PC-9 (cell line): ENCODE results near the gene NFIA. TPM values are rescaled to one million over a fixed set of nuclear protein-coding genes. Genes with fewer than 3 reads are reported as not detected.
A peak's percentile ranks its signal among the peaks of the same experiment; 100 is the strongest.

Experiments used
- BruUV-seq: library from RNA; stranded (reverse); fragments of 400-500 nt; replicated peaks from 2 replicates; lab custom pipeline; 2021; lab: Mats Ljungman, UMichigan
- CTCF ChIA-PET: fragments of 300-600 bp; sonication (Branson Sonifier 250); formaldehyde crosslinking; loops from one replicate; lab custom pipeline; 2022; ENCODE audit warnings: antibody characterized with exemption; lab: Charles Lee
- POLR2A ChIA-PET: fragments of 300-600 bp; sonication (Branson Sonifier 250); formaldehyde crosslinking; loops from one replicate; lab custom pipeline; 2022; ENCODE audit warnings: antibody characterized with exemption; ENCODE audit not compliant: unreplicated experiment; lab: Charles Lee
- DNase-seq, 2 experiments: peaks; one replicate each; pipeline versions ENCODE4 v3.0.0 to v3.0.0-alpha.2; 2015 to 2022; ENCODE audit warnings: mixed read lengths in 1 of 2
- H2AFZ ChIP-seq: fragments of 200-600 bp; sonication (generic); 2 replicates; pipeline ENCODE4 v1.8.1; 2017; ENCODE audit warnings: antibody characterized with exemption
- H3F3A ChIP-seq: fragments of 200-600 bp; sonication (generic); 2 replicates; pipeline ENCODE4 v1.8.1; 2017; ENCODE audit warnings: antibody characterized with exemption, mild to moderate bottlenecking, low read depth; ENCODE audit not compliant: insufficient read depth
- H3K27ac ChIP-seq: fragments of 200-600 bp; sonication (generic); 2 replicates; pipeline ENCODE4 v1.6.1; 2016; ENCODE audit warnings: mixed run types
- H3K27me3 ChIP-seq: fragments of 200-600 bp; sonication (generic); 2 replicates; pipeline ENCODE4 v1.6.1; 2016; ENCODE audit warnings: low read depth, mixed run types; ENCODE audit not compliant: insufficient read depth
- H3K36me3 ChIP-seq: fragments of 200-600 bp; sonication (generic); 2 replicates; pipeline ENCODE4 v1.6.1; 2016; ENCODE audit warnings: low read depth, mixed run types
- H3K4me1 ChIP-seq: fragments of 200-600 bp; sonication (generic); replicated peaks from 2 replicates; pipeline ENCODE4 v1.6.1; 2016; ENCODE audit warnings: mixed run types; ENCODE audit not compliant: insufficient read depth
- H3K4me2 ChIP-seq: fragments of 200-600 bp; sonication (generic); 2 replicates; pipeline ENCODE4 v1.6.1; 2017; ENCODE audit warnings: mixed run types
- H3K4me3 ChIP-seq: fragments of 200-600 bp; sonication (generic); 2 replicates; pipeline ENCODE4 v1.6.1; 2016; ENCODE audit warnings: mixed run types
- H3K79me2 ChIP-seq: fragments of 200-600 bp; sonication (generic); 2 replicates; pipeline ENCODE4 v1.6.1; 2017; ENCODE audit warnings: low read depth, mixed run types
- H3K9me2 ChIP-seq: fragments of 200-600 bp; sonication (generic); 2 replicates; pipeline ENCODE4 v1.8.1; 2017; ENCODE audit warnings: mild to moderate bottlenecking; ENCODE audit not compliant: insufficient read depth
- H3K9me3 ChIP-seq: fragments of 200-600 bp; sonication (generic); 2 replicates; pipeline ENCODE4 v1.8.1; 2016; ENCODE audit warnings: low read depth; ENCODE audit not compliant: insufficient read depth
- H4K20me1 ChIP-seq: fragments of 200-600 bp; sonication (generic); 2 replicates; pipeline ENCODE4 v1.8.1; 2017; ENCODE audit not compliant: insufficient read depth
- EZH2 ChIP-seq: fragments of 200-600 bp; sonication (generic); IDR thresholded peaks from 2 replicates; pipeline ENCODE4 v1.8.0; 2017; ENCODE audit warnings: antibody characterized with exemption, low read depth
- intact Hi-C: fragments of 100-400 bp; cut with micrococcal nuclease; formaldehyde crosslinking; loops from one replicate; pipeline ENCODE4 v1.10.0; 2022; ENCODE audit not compliant: unreplicated experiment
- total RNA-seq: library from RNA; stranded (reverse); gene quantifications from 2 replicates; pipeline ENCODE4 v1.2.3, GENCODE V29; 2021
- TF ChIP-seq, protein P1 (sequence below): fragments of 200-600 bp; sonication (generic); conservative IDR thresholded peaks from 2 replicates; pipeline ENCODE4 v1.6.1; 2017; ENCODE audit warnings: mixed run types, antibody characterized with exemption, mild to moderate bottlenecking, moderate library complexity

The NFIA gene
- total RNA-seq, 1 experiment from 2014 or later: 26.7 TPM

DNA sequence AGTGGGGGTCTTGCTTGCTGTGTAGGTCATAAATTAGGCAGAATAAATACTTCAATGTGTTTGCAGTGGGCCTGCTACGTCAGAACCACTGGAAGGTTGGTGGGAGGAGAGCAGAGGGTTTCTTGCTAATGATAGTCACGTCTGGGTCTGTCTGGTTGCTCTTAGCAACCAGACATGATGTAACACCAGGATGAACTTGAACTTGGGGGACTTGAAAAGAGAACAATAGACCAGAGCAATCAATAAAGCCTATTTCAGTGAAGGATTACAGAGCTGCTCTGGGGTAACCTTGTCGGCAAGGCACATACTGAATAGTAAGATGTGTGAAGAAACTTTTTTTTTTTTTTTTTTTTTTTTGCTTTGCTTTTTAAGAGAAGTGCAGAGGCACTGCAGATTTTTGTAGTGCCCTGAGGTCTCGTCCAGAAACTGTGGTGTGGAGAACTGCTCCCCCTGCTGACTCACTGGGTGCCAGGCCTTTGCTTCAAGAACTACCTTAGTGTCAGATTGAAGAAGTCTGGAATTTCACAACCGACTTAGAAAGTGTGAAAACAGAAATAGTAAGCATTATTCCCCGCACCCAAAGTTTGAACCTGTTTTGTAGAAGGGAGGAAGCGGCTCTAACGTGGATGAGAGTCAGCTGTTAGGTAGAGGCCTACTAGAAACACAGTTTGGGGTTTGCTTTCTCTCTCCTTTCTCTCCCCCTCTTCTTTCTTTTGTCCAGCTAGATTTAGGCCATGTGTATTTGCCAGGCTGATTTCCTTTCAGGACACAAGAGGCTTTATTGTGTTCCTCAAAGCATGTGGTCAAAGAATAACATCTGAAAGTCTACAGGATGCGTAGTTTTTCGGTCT lies 371.0 kb downstream of the NFIA start:
- H3K4me3 ChIP-seq: no peak overlapping the region
- H3K27ac ChIP-seq: peak overlapping the region; percentile 17; the same call in 1 of the 2 replicates
- ChIA-PET CTCF (interaction anchor here (0.6 to 0.7 kb wide), 3 partner anchors 130 to 278 kb away, joined by 4 to 10 read pairs (median 5); no protein-coding TSS in a partner anchor), POLR2A (interaction anchor here (0.7 to 0.8 kb wide), 2 partner anchors 44 to 455 kb away, joined by 7 to 32 read pairs; no protein-coding TSS in a partner anchor)
- TF ChIP-seq, protein P1, sequence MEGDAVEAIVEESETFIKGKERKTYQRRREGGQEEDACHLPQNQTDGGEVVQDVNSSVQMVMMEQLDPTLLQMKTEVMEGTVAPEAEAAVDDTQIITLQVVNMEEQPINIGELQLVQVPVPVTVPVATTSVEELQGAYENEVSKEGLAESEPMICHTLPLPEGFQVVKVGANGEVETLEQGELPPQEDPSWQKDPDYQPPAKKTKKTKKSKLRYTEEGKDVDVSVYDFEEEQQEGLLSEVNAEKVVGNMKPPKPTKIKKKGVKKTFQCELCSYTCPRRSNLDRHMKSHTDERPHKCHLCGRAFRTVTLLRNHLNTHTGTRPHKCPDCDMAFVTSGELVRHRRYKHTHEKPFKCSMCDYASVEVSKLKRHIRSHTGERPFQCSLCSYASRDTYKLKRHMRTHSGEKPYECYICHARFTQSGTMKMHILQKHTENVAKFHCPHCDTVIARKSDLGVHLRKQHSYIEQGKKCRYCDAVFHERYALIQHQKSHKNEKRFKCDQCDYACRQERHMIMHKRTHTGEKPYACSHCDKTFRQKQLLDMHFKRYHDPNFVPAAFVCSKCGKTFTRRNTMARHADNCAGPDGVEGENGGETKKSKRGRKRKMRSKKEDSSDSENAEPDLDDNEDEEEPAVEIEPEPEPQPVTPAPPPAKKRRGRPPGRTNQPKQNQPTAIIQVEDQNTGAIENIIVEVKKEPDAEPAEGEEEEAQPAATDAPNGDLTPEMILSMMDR: peak; percentile 79
- no peak for TF ChIP-seq EZH2
- H3K4me1 ChIP-seq: peaks cover 22% of the 10 kb centered on the region
- no peaks in the 10 kb centered on the region for H3K79me2 ChIP-seq
- intact Hi-C loops: loop anchor here (1.0 to 10.0 kb wide), 14 partner anchors 29 to 1481 kb away; no protein-coding TSS in a partner anchor
- peak; percentile 82 to 87 for DNase-seq
- H3K27me3 ChIP-seq: no peaks in the 10 kb centered on the region
- no peaks in the 10 kb centered on the region for H3F3A ChIP-seq
- no peaks in the 10 kb centered on the region for H3K9me2 ChIP-seq
- H3K9me3 ChIP-seq: no peaks in the 10 kb centered on the region
- H3K4me2 ChIP-seq: peak overlapping the region; percentile 45
- no TSS peak for BruUV-seq
- no peaks in the 10 kb centered on the region for H3K36me3 ChIP-seq
- H2AFZ ChIP-seq: no peak overlapping the region
- H4K20me1 ChIP-seq: no peaks in the 10 kb centered on the region

DNA sequence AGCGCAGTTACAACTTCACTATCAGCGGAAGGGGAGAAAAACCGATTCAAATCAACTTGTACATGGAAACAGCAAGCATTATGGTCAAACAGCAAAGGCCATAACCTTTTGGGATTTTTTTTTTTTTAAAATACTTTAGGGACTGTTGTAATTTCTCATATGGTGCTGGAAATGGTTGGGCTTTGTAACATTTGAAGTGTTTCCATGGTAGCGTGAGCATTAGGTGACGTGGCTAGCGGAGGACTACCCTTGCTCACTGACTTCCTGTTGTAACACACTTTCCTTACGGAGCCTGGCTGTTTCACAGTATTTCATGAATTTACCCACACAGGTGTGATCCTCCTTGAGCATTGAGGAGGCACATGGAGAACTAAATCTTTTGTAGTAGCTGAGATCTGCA lies 373.0 kb downstream of the NFIA start:
- ChIA-PET CTCF (interaction anchor here (0.6 kb wide), 1 partner anchor 671 kb away, joined by 3 read pairs; no protein-coding TSS in a partner anchor), POLR2A (no interaction called here)
- Histone ChIP-seq H3K36me3 (no peaks in the 10 kb centered on the region), H3K9me2 (no peaks in the 10 kb centered on the region), H3K27ac (no peak overlapping the region), H4K20me1 (no peaks in the 10 kb centered on the region), H3K9me3 (no peaks in the 10 kb centered on the region), H2AFZ (no peak overlapping the region), H3K4me3 (no peak overlapping the region), H3F3A (no peaks in the 10 kb centered on the region), H3K79me2 (no peaks in the 10 kb centered on the region), H3K4me1 (peaks cover 22% of the 10 kb centered on the region), H3K27me3 (no peaks in the 10 kb centered on the region), H3K4me2 (no peak overlapping the region)
- no peak for DNase-seq
- no peak for TF ChIP-seq EZH2
- TF ChIP-seq, protein P1: no peak
- BruUV-seq: no TSS peak
- intact Hi-C loops: loop anchor here (10.0 kb wide), 4 partner anchors 129 to 481 kb away; no protein-coding TSS in a partner anchor

DNA sequence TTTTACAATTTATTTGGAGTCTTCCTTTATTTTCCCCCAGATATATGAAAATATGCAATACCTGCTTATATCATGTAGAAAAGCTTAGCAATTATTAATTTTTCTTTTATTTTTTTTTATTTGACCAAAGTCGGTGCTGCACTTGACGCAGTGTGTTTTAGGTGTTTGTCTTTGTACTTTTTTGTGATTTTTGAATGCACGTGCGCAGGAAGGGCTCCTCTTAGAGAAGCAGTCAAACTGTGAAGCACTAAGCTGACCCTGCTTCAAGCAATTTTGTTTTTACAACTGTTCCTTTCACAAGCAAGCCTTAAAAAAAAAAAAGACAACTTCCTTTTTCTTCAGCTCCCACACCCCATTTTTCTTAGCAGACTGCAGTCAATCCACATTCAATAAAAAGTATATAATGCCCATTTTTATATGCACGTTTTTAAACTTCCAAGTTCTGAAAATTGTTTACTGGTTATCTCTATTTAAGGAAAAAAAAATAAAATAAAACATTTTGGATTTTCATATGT lies 375.2 kb downstream of the NFIA start:
- Histone ChIP-seq H3K36me3 (no peaks in the 10 kb centered on the region), H3K4me2 (no peak overlapping the region), H3K27ac (no peak overlapping the region), H3K9me3 (no peaks in the 10 kb centered on the region), H3F3A (no peaks in the 10 kb centered on the region), H2AFZ (no peak overlapping the region), H3K27me3 (no peaks in the 10 kb centered on the region), H3K4me1 (peaks cover 14% of the 10 kb centered on the region), H3K9me2 (no peaks in the 10 kb centered on the region), H3K4me3 (no peak overlapping the region), H4K20me1 (no peaks in the 10 kb centered on the region), H3K79me2 (no peaks in the 10 kb centered on the region)
- no peak for TF ChIP-seq EZH2
- TF ChIP-seq, protein P1: no peak
- ChIA-PET POLR2A (no interaction called here), CTCF (no interaction called here)
- no peak for DNase-seq
- BruUV-seq: no TSS peak
- intact Hi-C loops: loop anchor here (10.0 kb wide), 4 partner anchors 127 to 483 kb away; no protein-coding TSS in a partner anchor
